SK-N-SH (cell line): ENCODE results near the gene NANOS1. TPM values are rescaled to one million over a fixed set of nuclear protein-coding genes. Genes with fewer than 3 reads are reported as not detected.

Source experiments
- CTCF ChIA-PET: fragments of 300-600, 350-600 bp; formaldehyde crosslinking; extraction: SDS; loops from one replicate; lab custom pipeline; 2021; lab: Yijun Ruan, JAX
- POLR2A ChIA-PET: fragments of 350-600 bp; sonication (Branson Sonifier 250); formaldehyde crosslinking; extraction: SDS; loops from one replicate; lab custom pipeline; 2020; ENCODE audit warnings: antibody characterized with exemption, inconsistent platforms; lab: Yijun Ruan, JAX
- DNase-seq: peaks from one replicate; pipeline ENCODE4 v3.0.0; 2012
- H2AFZ ChIP-seq: fragments of 200-600 bp; sonication (generic); 2 replicates; pipeline ENCODE4 v1.8.1; 2016; ENCODE audit warnings: antibody characterized with exemption, mild to moderate bottlenecking, low read depth
- H3F3A ChIP-seq: fragments of 200-600 bp; sonication (generic); replicated peaks from 2 replicates; pipeline ENCODE3; 2016; ENCODE audit warnings: antibody characterized with exemption, mild to moderate bottlenecking; ENCODE audit not compliant: insufficient read depth
- H3K27ac ChIP-seq, 2 experiments: fragments of 200-500 bp in 1 of 2; fragments of 200-600 bp in 1 of 2; sonication (Bioruptor generic) in 1 of 2; sonication (generic), shearing (Covaris generic) in 1 of 2; 2 replicates each; pipeline versions ENCODE4 v1.5.1 to v1.6.1; 2014 to 2016; ENCODE audit warnings: low read depth in 2 of 2, inconsistent platforms in 1 of 2, low read length in 1 of 2, mild to moderate bottlenecking in 1 of 2, mixed read lengths in 1 of 2
- H3K27me3 ChIP-seq: fragments of 200-600 bp; sonication (generic), shearing (Covaris generic); 2 replicates; pipeline ENCODE4 v1.6.1; 2016; ENCODE audit warnings: mixed run types; ENCODE audit not compliant: insufficient read depth
- H3K36me3 ChIP-seq, 2 experiments: fragments of 200-500 bp in 1 of 2; fragments of 200-600 bp in 1 of 2; sonication (Bioruptor generic) in 1 of 2; sonication (generic) in 1 of 2; replicated peaks in 1 of 2; 2 replicates each; pipeline versions ENCODE3 to v1.5.1; 2014 to 2016; ENCODE audit warnings: low read length in 1 of 2, mild to moderate bottlenecking in 1 of 2; ENCODE audit not compliant: insufficient read depth in 2 of 2, control insufficient read depth in 1 of 2
- H3K4me1 ChIP-seq, 2 experiments: fragments of 200-500 bp in 1 of 2; fragments of 200-600 bp in 1 of 2; sonication (Bioruptor generic) in 1 of 2; sonication (generic), shearing (Covaris generic) in 1 of 2; 2 replicates each; pipeline versions ENCODE4 v1.5.1 to v1.6.1; 2014 to 2016; ENCODE audit warnings: low read depth in 1 of 2, low read length in 1 of 2, mixed run types in 1 of 2; ENCODE audit not compliant: insufficient read depth in 2 of 2, control insufficient read depth in 1 of 2
- H3K4me2 ChIP-seq: fragments of 200-600 bp; sonication (generic), shearing (Covaris generic); 2 replicates; pipeline ENCODE4 v1.6.1; 2017; ENCODE audit warnings: mixed run types
- H3K4me3 ChIP-seq, 2 experiments: fragments of 200-500 bp in 1 of 2; fragments of 200-600 bp in 1 of 2; sonication (Bioruptor generic) in 1 of 2; sonication (generic), shearing (Covaris generic) in 1 of 2; 2 replicates each; pipeline versions ENCODE4 v1.5.1 to v1.8.1; 2014 to 2016; ENCODE audit warnings: low read depth in 2 of 2, inconsistent platforms in 1 of 2, low read length in 1 of 2, mild to moderate bottlenecking in 1 of 2, mixed read lengths in 1 of 2, moderate library complexity in 1 of 2
- H3K79me2 ChIP-seq: fragments of 200-600 bp; sonication (generic); 2 replicates; pipeline ENCODE4 v1.8.1; 2017; ENCODE audit warnings: mild to moderate bottlenecking; ENCODE audit not compliant: insufficient read depth
- H3K9ac ChIP-seq: fragments of 200-600 bp; sonication (generic); 2 replicates; pipeline ENCODE4 v1.6.1; 2017; ENCODE audit warnings: mixed run types
- H3K9me2 ChIP-seq: fragments of 200-600 bp; sonication (generic); 2 replicates; pipeline ENCODE4 v1.6.1; 2017; ENCODE audit warnings: mixed run types
- H3K9me3 ChIP-seq: fragments of 200-600 bp; sonication (generic); 2 replicates; pipeline ENCODE4 v1.6.1; 2017; ENCODE audit warnings: mixed run types, mild to moderate bottlenecking, moderate library complexity
- H4K20me1 ChIP-seq: fragments of 200-600 bp; sonication (generic); 2 replicates; pipeline ENCODE4 v1.6.1; 2017; ENCODE audit warnings: mild to moderate bottlenecking, mixed run types; ENCODE audit not compliant: insufficient read depth
- CHD2 ChIP-seq: fragments of 150-350 bp; IDR thresholded peaks from 2 replicates; pipeline ENCODE4 v1.6.1; 2018; ENCODE audit warnings: low read length; ENCODE audit not compliant: partially characterized antibody
- ELF1 ChIP-seq: IDR thresholded peaks from 2 replicates; pipeline ENCODE4 v1.4.0; 2012
- EP300 ChIP-seq, 2 experiments: IDR thresholded peaks; 2 replicates each; pipeline versions ENCODE4 v1.4.0 to v1.6.1; 2012; ENCODE audit warnings: borderline replicate concordance in 1 of 2, low read depth in 1 of 2, low read length in 1 of 2
- FOXJ3 ChIP-seq: sonication (generic); formaldehyde crosslinking; IDR thresholded peaks from 2 replicates; pipeline ENCODE4 v1.5.1; 2020; ENCODE audit warnings: mild to moderate bottlenecking, missing genetic modification reagents
- FOXM1 ChIP-seq: IDR thresholded peaks from 2 replicates; pipeline ENCODE4 v1.4.0; 2012; ENCODE audit warnings: low read depth, mild to moderate bottlenecking
- GABPA ChIP-seq: IDR thresholded peaks from 2 replicates; pipeline ENCODE4 v1.4.0; 2012; ENCODE audit warnings: low read depth, mild to moderate bottlenecking
- JUND ChIP-seq: IDR thresholded peaks from 2 replicates; pipeline ENCODE4 v1.4.0; 2012
- RAD21 ChIP-seq: IDR thresholded peaks from 2 replicates; pipeline ENCODE4 v1.6.1; 2012; ENCODE audit warnings: mild to moderate bottlenecking, low read length
- RCOR1 ChIP-seq: fragments of 150-350 bp; IDR thresholded peaks from 2 replicates; pipeline ENCODE4 v1.6.1; 2017; ENCODE audit warnings: antibody characterized with exemption, low read length
- RFX5 ChIP-seq: IDR thresholded peaks from 2 replicates; pipeline ENCODE4 v1.6.1; 2012; ENCODE audit warnings: mild to moderate bottlenecking, improper control_type of control experiment, low read length
- SIN3A ChIP-seq: IDR thresholded peaks from 2 replicates; pipeline ENCODE4 v1.6.1; 2012; ENCODE audit warnings: low read depth, mild to moderate bottlenecking, low read length, moderate library complexity, borderline replicate concordance
- SMC3 ChIP-seq: IDR thresholded peaks from 2 replicates; pipeline ENCODE4 v1.6.1; 2012; ENCODE audit warnings: low read depth, low read length, improper control_type of control experiment
- TAF1 ChIP-seq: IDR thresholded peaks from 2 replicates; pipeline ENCODE4 v1.6.1; 2012; ENCODE audit warnings: low read depth, mild to moderate bottlenecking, low read length, moderate library complexity, borderline replicate concordance
- TEAD4 ChIP-seq: IDR thresholded peaks from 2 replicates; pipeline ENCODE4 v1.4.0; 2012; ENCODE audit warnings: mild to moderate bottlenecking, borderline replicate concordance; ENCODE audit not compliant: insufficient read depth
- YY1 ChIP-seq: IDR thresholded peaks from 2 replicates; pipeline ENCODE4 v1.4.0; 2012; ENCODE audit warnings: low read depth, mild to moderate bottlenecking
- WGBS: methylation state at CpG from one replicate; pipeline ENCODE4 v1.1.6; 2017; ENCODE audit warnings: low lambda C conversion rate; 5-methylcytosine and 5-hydroxymethylcytosine counted together
- polyA plus RNA-seq, 3 experiments: library from polyadenylated mRNA; depleted of rRNA; stranded (reverse); fragments of >200 nt; gene quantifications; 2 replicates each; pipeline ENCODE4 v1.2.3, GENCODE V29; 2012
- TF ChIP-seq, protein P1 (sequence below): fragments of 200-600 bp; sonication (generic); IDR thresholded peaks from 2 replicates; pipeline ENCODE4 v1.6.1; 2017; ENCODE audit warnings: antibody characterized with exemption, mild to moderate bottlenecking, moderate library complexity

NANOS1 gene
- polyA plus RNA-seq, 1 of the 3 experiments (the other 2 are of a cell fraction) = 0.81 TPM

DNA sequence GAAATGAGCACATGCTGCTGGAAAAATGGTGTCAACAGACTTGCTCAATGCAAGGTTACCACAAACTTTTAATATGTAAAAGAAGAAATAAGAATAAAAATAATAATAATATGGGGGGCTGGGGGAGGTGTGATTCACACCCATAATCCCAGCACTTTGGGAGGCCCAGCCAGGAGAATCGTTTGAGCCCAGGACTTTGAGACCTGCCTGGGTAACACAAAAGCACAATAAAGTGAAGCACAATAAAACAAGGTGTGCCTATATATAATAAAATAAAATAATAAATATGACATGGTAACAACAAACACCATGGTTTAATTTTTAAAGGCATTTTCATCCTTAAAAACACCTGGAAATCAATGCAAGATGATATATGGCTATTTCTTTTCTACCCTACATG is 26.0 kb downstream of the NANOS1 start:
- CTCF ChIA-PET = no interaction called here
- Histone ChIP-seq H3K9me3 (no peaks in the 10 kb centered on the region), H3K27me3 (no peaks in the 10 kb centered on the region), H3F3A (peaks cover 10% of the 10 kb centered on the region), H3K4me3 (no peak overlapping the region), H4K20me1 (peaks cover 11% of the 10 kb centered on the region), H3K9me2 (no peaks in the 10 kb centered on the region), H3K27ac (no peak overlapping the region), H3K9ac (no peak overlapping the region), H2AFZ (no peak overlapping the region), H3K4me2 (no peak overlapping the region), H3K79me2 (peaks cover 88% of the 10 kb centered on the region), H3K4me1 (no peaks in the 10 kb centered on the region), H3K36me3 (peaks cover 86 to 98% of the 10 kb centered on the region in 2 experiments)
- WGBS = 93% methylated on average over 1 of the region's 1 CpG
- DNase-seq = no peak
- no peak for TF ChIP-seq JUND
- no peak for TF ChIP-seq EP300 (IDR thresholded peaks at IDR 0.05; ENCODE audit: borderline replicate concordance in 1 of 2, low read depth in 1 of 2, low read length in 1 of 2)
- no peak for TF ChIP-seq FOXM1
- TF ChIP-seq, protein P1, sequence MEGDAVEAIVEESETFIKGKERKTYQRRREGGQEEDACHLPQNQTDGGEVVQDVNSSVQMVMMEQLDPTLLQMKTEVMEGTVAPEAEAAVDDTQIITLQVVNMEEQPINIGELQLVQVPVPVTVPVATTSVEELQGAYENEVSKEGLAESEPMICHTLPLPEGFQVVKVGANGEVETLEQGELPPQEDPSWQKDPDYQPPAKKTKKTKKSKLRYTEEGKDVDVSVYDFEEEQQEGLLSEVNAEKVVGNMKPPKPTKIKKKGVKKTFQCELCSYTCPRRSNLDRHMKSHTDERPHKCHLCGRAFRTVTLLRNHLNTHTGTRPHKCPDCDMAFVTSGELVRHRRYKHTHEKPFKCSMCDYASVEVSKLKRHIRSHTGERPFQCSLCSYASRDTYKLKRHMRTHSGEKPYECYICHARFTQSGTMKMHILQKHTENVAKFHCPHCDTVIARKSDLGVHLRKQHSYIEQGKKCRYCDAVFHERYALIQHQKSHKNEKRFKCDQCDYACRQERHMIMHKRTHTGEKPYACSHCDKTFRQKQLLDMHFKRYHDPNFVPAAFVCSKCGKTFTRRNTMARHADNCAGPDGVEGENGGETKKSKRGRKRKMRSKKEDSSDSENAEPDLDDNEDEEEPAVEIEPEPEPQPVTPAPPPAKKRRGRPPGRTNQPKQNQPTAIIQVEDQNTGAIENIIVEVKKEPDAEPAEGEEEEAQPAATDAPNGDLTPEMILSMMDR = no peak
- TF ChIP-seq RCOR1 = no peak
- TF ChIP-seq TEAD4 = no peak
- no peak for TF ChIP-seq CHD2
- no peak for TF ChIP-seq FOXJ3
- TF ChIP-seq TAF1 = no peak
- TF ChIP-seq ELF1 = no peak
- no peak for TF ChIP-seq RFX5
- TF ChIP-seq GABPA = no peak
- no peak for TF ChIP-seq YY1
- TF ChIP-seq SIN3A = no peak
- TF ChIP-seq SMC3 = no peak
- TF ChIP-seq RAD21 = no peak
- POLR2A ChIA-PET = no interaction called here

GRCh38 chr10:119058010-119058409 is 28.5 kb downstream of the NANOS1 start:
- Histone ChIP-seq H3K27ac (no peak overlapping the region), H3K27me3 (no peaks in the 10 kb centered on the region), H3F3A (peaks cover 9% of the 10 kb centered on the region), H3K4me1 (no peaks in the 10 kb centered on the region), H3K9me2 (no peaks in the 10 kb centered on the region), H3K4me2 (no peak overlapping the region), H3K9ac (no peak overlapping the region), H4K20me1 (peaks cover 16% of the 10 kb centered on the region), H3K4me3 (no peak overlapping the region), H2AFZ (no peak overlapping the region), H3K36me3 (peaks cover 87 to 95% of the 10 kb centered on the region in 2 experiments), H3K79me2 (peaks cover 87% of the 10 kb centered on the region), H3K9me3 (no peaks in the 10 kb centered on the region)
- ChIA-PET POLR2A (no interaction called here), CTCF (interaction anchor here (1.2 kb wide), 1 partner anchor 486 kb away, joined by 3 read pairs; no protein-coding TSS in a partner anchor)
- DNase-seq = no peak
- WGBS = 95% methylated on average over 11 of the region's 11 CpGs
- no peak for TF ChIP-seq ELF1
- no peak for TF ChIP-seq RCOR1
